HEK293T (cell line): ENCODE measurements around the gene POLG.

ENCODE experiments used
- ARNT ChIP-seq: fragments of 450-650 bp; IDR thresholded peaks from 2 replicates; pipeline ENCODE4 v1.6.1; 2017; ENCODE audit warnings: mild to moderate bottlenecking
- BHLHE40 ChIP-seq: fragments of 450-650 bp; IDR thresholded peaks from 2 replicates; pipeline ENCODE4 v1.6.1; 2016; ENCODE audit warnings: mild to moderate bottlenecking, moderate library complexity, borderline replicate concordance
- CTBP1 ChIP-seq: fragments of 450-650 bp; IDR thresholded peaks from 2 replicates; pipeline ENCODE4 v1.6.1; 2016; ENCODE audit warnings: borderline replicate concordance
- ELF4 ChIP-seq: fragments of 450-650 bp; IDR thresholded peaks from 2 replicates; pipeline ENCODE4 v1.6.1; 2017; ENCODE audit warnings: antibody characterized with exemption
- FOXK2 ChIP-seq: fragments of 450-650 bp; IDR thresholded peaks from 2 replicates; pipeline ENCODE4 v1.6.1; 2016; ENCODE audit warnings: mild to moderate bottlenecking
- FOXM1 ChIP-seq: fragments of 450-650 bp; IDR thresholded peaks from 2 replicates; pipeline ENCODE4 v1.6.1; 2017; ENCODE audit warnings: mild to moderate bottlenecking, borderline replicate concordance
- HDGF ChIP-seq: fragments of 450-650 bp; IDR thresholded peaks from 2 replicates; pipeline ENCODE4 v1.6.1; 2017; ENCODE audit warnings: antibody characterized with exemption, borderline replicate concordance
- NFRKB ChIP-seq: fragments of 450-650 bp; IDR thresholded peaks from 2 replicates; pipeline ENCODE4 v1.6.1; 2016; ENCODE audit warnings: mild to moderate bottlenecking, moderate library complexity
- PKNOX1 ChIP-seq: fragments of 450-650 bp; IDR thresholded peaks from 2 replicates; pipeline ENCODE4 v1.6.1; 2016
- SP1 ChIP-seq: fragments of 450-650 bp; IDR thresholded peaks from 2 replicates; pipeline ENCODE4 v1.6.1; 2017
- SUZ12 ChIP-seq: fragments of 450-650 bp; IDR thresholded peaks from 2 replicates; pipeline ENCODE4 v1.6.1; 2016; ENCODE audit warnings: mild to moderate bottlenecking
- TARDBP ChIP-seq: fragments of 450-650 bp; IDR thresholded peaks from 2 replicates; pipeline ENCODE4 v1.6.1; 2016
- ZNF384 ChIP-seq: fragments of 450-650 bp; IDR thresholded peaks from 2 replicates; pipeline ENCODE4 v1.6.1; 2016

- TF ChIP-seq NFRKB (no peak), HDGF (no peak), FOXM1 (no peak), TARDBP (no peak), SUZ12 (no peak), FOXK2 (no peak), ZNF384 (no peak), CTBP1 (no peak), PKNOX1 (no peak), BHLHE40 (no peak), ARNT (no peak), SP1 (no peak), ELF4 (no peak)
Measured at GRCh38 chr15:89379818-89380217, 45.2 kb upstream of the POLG start.
